SIG-M5 treated with dmso at 0.1 percent for 504 hours (cell line): ENCODE results near the gene CORO1C.

Experiments
- DNase-seq: peaks from one replicate; lab custom pipeline; 2025; ENCODE audit not compliant: unreplicated experiment; lab: John Stamatoyannopoulos, UW

The CORO1C gene

DNA sequence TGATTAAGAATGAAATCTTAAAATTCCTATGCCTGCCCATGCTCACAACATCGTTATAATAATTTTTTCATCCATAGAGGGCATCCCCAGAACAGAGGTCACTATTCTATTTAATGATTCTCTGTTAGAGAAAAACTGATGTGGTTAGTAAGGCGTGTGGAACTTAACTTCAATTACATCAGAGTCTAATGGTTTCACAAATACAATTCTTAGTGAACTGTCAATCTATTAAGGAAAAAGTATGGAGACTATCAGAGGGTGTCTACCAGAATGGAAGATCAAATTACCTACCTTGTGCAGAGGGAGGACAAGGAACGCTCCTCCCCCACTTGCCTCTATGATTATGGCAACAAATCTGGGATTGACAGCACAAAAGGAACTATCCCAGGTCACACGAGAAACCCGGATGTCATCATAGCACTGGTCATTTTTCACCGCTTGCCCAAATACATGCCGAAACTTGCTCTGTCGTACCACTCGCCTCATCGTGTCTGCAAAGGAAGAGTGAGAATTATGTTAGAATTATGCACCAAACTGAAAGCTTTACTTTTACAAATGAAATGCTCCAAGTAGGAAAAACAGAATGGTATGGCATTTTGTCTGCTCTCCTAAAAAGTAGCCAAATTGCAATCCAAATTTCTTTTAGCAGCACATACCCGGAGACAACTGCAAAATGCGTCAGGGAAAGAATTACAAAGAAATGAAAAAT is 30.3 kb downstream of the CORO1C start:
- DNase-seq, result no peak

DNA sequence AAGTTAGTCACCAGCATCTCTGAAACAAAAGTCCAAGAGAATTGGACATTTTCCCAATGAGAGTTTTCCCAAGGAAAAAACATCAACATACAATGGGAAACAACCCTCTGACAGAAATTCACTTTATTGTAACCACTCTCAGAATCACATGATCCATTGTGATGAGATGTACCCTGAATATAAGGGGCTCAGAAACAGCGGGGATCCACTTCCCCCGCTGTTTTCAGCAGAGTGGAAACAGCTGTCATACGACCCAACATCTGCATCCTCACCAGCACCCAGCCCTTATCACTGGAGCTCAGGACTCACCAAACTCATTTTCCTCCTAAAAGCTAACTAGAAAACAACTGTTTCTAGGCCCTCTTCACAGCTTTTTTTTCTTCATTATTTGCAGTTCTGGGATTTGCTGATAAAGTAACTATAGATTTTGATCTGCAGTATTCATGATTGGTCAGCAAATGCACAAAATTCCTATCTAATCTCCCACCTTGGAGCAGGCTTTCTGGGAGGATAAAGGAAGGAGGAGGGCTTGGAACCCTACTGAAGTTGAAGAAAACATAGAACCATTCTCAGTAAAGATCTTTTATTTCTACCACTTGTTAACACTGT is 31.3 kb downstream of the CORO1C start:
- DNase-seq, result no peak

DNA sequence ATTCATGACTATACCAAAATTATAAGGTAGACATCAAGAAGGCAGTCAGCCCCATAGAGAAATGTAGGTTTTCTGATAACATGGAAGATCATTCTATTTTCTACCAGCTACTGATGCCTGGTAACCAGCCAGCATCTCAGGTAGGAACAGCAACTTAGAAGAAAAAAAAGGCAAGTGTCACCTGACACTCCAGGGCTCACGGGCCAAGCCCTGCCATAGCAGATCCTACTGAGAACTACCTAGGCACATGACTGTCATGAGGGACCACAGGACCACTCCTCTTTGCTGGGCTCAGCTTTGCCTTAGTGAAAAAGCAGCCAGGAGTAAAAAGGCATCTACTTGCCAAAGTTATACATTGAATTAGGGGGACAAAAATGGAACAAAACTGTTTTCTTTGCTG is 33.4 kb downstream of the CORO1C start:
- DNase-seq, result no peak

DNA sequence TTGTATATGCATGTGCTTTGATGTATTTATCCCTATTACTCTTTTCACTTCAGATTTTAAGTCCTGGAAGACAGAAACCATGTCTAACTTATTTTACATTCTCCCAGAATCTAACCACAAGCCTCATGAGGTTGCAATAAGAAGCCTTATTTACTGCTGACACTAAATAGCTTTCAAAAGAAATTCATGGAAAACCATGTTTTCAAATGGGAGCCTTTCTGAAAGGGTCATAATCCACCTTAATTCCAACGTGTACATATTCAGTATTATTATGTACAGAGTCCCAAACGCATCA is 34.4 kb downstream of the CORO1C start:
- DNase-seq, result no peak

DNA sequence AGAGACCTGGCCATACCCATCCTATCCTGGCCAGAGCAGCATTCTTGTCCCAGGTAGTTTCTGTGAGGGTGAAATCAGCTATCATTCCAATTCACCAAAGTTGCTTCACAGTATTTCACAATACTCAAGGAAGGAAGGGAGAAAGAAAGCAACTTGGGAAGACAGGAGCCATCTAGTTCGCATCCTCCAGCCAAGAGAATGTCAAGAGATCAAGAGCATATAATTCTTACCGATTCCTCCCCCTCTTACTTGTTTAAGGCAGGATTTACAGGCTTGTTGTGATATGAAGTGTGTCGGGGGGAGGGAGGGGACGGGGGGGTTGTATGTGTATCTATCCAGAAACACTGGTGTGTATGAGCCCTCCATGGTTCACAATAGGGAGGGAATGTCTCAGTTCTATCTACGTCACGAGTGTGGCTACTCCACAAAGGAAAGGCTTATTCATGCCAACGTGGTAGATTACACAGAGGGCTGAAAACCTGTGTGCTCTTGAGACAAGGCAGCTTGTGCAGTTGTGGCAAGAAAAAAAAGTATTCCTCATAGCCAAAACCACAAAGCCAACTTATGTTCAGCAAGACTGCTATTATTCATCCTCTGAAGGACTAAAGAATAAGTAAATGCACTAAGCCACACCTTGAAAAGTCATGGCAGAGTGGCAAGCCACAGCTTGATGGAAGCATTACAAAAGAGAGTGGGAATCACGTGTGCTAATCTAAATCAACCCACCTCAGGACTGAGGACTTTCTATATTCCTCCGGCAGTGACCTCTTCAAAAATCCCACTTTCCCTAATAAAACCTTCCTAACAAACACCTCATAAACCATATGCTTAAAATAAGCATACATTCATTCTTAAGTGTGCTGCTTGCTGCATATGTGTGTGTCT is 35.0 kb downstream of the CORO1C start:
- no peak for DNase-seq

DNA sequence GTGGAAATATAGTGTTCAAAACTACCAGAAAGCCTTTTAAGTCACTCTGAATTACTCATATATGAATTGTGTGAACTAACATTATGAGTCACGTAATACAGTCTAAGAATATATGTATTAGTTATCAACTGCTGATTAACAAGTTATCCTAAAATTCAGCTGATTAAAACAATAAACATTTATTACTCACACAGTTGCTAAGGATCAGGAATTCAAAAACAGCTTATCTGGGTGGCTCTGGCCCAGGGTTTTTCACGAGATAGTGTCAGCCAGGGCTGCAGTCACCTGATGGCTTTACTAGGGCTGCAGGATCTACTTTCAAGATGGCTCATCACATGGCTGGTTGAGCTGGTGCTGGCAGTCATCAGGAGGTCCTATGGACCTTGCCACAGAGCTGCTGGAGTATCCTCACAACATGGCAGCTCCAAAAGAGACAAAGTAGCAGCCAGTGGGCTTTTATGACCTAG is 36.5 kb downstream of the CORO1C start:
- no peak for DNase-seq

DNA sequence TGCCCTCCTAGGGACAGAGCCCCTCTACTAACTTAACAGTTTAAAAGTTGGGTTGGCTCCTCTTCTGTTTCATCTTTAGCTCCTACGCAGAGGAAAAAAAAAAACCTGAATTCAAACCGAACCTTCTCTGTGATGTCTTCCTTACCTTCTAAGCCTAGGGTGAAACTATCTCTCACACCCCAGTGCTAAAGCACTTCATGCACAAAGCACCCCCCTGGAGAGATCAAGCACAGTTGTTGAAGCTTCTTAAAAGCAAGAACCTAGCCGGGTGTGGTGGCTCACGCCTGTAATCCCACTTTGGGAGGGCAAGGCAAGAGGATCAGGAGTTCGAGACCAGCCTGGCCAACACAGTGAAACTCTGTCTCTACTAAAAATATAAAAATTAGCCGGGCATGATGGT is 37.6 kb downstream of the CORO1C start:
- DNase-seq, result no peak

DNA sequence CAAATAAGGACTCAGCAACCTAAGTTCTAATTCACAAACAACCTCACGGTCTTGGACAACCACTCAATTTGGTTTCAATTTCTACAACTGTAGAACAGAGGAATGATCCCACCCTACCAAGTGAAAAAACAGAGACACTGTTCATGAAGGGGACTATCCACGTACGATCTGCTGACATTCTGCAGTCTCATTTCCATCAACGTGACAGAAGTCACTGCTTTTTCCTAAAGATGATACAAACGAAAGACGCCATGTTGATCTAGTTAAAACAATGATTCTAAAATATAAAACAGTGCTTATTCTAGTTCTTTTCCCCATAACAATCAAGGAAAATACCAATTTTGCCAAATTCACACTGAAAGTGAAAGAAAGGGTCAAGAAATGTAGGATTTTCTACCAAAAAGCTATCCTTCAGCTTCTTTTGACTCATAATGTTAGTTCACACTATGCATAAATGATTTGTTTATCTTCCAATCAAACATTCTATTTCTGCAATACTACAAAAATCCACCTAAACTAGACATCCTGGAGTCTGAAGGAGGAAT is 38.1 kb downstream of the CORO1C start:
- no peak for DNase-seq

DNA sequence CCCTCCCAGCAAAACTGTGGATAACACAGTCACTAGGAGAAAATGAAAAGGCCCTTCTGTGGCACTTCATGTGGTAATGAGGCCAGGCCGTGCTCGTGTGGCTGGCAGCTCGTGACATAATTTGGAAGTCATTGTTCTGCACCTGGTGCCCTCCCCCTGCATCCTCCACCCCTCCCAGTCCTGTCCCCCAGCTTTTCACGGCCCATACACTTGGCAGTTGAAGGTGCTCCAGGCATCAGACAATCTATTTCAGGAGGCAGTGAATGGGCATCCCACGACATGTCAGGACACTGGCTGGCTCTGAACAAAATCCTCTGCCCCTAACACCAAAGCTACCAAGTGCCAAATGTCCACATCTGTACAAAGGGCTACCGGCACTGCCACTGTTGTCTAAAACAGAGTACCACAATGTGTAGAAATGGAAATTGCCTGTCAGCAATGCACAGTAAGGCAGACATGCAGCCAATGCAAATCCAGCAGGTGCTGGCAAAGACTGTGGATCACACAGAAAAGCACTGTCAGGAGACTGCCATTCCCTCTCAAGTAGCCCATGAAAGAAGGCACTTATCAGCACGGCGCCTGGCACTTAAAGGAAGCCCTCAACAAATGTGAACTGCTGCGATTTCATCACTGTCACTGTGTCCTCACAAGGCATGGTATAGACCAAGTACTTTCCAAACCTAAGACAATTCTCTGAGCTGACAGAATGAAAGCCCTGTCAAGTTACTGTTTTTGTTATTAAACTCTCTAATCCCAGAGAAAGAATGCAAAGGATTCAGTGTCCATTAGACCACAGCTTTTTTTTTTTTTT is 39.1 kb downstream of the CORO1C start:
- DNase-seq, result peak; percentile 33

DNA sequence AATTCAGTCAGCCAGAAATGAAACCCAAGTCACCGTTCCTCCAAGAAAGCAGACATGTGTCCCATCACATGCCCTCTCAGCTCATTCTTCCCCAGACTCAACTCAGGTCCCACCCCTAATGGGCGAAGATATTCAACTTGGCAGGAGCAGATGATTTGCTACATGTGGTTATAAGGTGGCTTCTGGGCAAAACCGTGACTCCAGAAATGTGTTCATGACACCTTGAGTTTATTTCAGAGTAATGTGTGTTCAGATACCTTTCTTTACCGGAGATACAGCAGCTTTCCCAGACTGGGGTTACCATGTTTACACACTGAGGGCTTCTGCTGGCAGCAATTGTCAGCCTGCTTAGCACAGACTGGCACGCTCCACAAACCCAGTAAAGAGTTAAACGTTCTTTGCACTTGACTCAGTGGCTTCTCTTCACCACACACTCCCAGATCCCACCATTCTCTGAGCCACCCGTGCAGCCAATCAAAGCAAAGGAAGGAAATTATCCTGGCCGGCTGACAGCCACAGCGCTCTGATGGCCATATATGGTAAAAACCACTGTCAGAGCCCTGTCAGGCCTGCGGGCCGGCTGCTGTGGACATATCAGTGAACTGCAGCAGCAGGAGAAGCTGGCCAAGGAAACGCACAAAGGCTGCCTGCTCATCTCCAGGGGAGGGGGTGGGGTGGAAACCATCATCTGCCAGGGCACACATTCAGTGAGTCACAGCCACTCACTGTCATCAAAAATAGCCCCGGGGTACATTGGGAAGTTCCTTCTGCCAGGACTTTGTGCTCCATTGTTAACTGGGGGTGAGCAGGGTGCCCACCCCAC is 39.9 kb downstream of the CORO1C start:
- peak; percentile 93 for DNase-seq

DNA sequence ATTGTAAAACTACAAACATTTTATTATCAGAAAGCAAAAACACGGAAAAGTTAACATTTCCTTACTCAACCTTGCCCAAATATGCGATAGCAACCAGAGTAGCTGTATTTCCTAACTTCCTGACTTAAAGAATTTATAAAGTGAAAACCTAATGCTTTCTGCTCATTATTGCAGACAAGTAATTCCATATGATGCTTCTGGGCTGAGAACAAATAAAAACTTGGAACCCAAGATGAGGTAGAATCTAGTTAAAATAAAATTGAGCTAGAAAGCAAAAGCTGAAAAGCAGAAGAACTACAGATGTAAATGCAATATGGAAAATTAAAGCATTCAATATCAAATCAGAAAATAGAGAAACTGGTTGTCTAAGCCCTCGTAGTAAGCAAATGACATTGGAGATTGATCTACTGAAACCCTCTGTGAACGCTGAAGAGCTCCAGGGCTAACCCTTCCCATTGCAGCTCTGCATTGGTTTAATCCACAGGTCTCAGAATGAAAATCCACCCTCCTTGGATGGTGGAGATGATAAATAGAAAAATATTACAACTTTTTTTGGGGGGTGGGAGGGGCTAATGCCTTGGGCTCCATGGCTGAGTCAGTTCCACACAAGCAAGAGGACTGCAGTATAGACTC is 40.7 kb downstream of the CORO1C start:
- DNase-seq, result no peak

DNA sequence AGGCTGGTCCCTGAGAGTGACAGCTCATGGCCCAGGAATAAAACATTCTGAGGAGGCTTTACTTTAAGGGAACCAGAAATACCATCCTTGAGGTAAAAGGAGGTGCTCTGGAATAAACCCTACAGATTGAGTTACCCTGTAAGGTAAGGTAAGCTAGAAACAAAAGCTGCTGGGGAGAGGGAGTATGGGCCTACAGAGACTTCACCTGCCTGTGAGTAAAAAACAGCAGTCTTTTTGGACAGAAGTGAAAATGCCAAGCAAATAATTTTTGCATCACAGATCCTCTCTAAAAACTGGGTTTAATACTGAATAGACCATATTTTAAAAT is 41.2 kb downstream of the CORO1C start:
- DNase-seq, result no peak

DNA sequence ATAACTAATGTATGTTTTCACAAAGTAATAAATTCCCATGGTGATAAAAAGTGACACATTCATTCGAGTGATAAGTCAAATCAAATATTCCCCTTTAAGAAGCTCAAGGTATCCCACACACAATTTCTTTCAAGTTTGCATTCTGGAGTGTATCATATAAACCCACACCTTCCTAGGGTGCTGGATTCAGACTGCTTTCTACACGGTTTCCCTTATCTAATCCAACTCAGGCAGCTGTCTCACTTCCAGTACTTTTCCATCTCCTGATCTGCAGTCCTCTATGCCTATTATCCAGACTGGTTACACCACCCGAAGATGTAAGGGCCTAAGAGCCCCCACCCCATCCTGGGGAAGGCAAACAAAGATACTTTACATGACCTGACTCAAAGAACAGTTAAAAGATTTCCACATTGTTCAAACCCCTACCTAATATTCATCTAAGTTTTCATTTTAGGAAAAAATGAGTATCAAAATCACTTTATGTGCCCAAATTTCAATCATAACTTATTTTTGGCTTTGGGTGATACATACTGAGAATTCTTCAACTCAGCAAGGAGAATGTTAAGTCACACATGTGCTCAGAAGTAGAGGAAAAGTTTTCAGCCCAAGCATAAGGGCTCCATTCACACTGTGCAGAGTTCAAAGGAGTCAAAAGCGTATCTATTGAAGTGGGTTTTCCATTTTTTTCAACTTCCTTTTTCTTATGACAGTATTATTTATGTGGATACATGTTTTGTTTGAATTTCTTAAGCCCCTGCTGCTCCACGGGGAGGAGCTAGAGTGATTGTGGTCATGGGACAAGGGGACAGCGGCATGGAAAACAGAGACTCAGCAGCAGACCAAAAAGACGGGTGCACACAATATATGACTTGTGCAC is 41.8 kb downstream of the CORO1C start:
- peak; percentile 38 for DNase-seq

DNA sequence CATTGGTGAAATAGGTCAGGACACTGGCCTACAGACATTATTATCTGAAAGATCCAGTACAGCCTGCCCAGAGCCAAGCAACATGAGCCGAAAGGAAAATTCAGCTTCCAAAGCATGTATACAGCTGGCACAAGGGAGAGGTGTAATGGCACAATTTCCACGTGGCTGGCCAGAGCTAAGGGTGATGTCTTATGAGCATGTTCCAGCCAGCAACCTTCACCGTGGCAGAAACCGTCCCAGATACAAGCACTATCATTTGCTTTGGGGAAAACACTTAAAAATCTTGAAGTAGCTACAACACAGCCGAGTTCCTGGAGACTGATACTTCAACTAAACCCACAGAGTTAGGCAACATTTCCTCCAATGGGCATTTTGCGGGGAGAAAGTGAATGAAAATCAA is 44.5 kb downstream of the CORO1C start:
- no peak for DNase-seq

DNA sequence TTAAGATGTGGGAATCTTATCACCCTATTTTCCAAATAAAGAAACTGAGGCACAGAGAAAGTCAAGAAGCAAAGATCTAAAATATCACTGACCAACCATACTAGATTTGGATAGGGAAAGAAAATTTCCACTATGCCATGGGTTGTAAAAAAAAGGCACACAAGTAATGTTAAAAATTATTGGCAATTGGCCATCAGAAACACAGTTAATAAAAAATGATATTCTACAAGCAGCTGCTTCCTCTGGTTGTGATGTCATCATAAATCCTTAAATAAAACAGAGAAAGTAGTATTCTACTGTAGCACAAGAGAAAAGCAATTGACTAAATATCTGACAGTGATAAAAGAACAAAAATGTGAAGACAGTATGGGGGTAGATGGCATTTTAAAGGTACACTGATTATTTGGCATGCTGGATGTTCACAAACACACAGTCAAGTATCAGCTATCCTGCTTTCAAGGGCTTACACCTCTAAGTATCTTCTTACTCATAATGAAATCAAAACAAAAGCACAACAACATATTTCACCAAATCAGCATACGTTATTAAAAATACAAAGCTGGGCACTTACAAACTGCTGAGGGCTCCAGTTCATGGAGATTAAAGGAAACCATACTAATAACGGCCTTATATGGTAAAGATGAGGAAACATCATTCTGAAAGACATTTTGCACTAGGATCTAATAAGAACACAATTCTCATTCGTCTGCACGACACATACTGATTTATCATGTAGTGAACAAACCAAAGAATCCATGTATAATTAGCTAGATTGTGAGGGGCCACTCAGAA is 45.7 kb downstream of the CORO1C start:
- no peak for DNase-seq

DNA sequence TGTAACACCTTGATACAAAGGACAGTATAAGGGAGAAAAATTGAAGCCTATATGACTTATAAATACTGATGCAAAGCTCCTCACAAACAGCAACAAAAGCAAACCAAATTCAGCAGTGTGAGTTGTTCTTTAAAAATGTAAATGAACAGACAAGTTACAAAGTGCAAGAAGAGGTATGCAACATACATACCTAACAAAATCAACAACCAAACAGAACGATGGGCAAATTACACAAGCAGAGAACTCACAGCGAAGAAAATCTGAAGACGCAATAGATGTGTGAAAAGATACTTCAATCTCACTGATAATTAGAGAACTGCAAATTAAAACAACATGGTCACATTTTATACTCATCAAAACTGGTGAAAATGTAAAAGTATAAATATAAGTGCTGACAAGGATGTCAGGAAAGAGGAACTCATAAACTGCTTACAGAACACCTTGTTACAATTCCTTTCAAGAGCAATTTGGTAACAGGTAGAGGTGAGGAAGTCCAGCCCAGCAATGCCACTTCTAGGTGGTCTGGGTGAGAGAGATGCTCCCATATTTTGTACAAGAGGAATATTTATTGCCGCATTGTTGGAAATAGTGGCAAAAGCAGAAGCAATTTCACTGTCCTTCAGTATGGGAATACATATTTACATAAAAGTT is 47.3 kb downstream of the CORO1C start:
- DNase-seq, result no peak

DNA sequence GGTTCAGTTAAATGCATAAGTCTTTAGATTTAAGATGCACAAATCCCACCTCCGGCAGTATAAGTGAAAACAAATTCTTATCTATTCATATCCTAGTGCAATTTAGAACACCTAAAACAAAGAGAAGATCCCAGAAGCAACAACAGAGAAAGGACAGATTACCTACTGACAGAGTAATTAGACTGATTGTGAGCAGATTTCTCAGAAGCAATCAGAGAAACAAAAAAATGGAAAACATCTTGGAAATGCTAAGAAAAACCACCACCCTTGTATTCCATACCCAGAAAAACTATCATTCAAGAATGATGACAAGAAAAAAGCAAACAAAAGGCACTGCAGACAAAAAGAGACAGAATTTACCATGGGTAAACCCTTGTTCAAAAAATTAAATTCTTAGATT is 50.0 kb downstream of the CORO1C start:
- DNase-seq, result no peak
